Femur (tissue), 1 donor: ENCODE data around the gene TSPOAP1.

ENCODE experiments used
- DNase-seq: peaks from one replicate; pipeline ENCODE4 v3.0.0-alpha.2; 2017

The TSPOAP1 gene

DNA sequence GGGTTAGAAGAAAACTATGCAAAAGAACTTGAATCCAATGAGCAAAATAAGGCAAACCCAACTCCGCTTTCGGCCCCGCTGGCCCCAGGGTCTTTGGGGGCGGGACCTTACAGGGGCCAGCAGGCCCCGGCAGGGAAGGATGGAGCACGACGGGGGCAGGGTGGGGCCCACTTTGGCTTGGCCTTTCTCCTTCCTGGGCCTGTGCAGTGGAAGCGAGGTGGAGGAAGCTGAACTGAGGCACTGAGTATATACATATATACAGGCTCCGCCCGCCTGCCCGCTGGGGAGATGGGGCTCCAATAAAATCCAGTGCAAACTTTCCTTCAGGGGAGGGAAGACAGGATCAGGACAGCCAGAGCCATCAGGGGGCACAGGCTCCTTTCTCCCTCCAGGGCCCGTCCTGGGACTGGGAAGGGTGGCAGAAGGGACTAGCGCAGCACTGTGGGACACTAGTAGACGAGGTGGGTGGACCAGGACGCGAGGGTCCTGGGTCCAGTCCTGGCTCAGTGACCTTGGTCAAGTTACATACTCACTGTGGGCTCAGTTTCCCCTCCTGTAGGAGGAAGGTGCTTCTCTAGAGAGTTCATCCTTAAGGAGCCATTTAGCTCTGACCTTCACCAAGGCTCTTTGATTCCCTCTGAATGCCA lies 27.0 kb downstream of the TSPOAP1 start:
- no peak for DNase-seq

GRCh38 chr17:58300336-58300735 lies 28.3 kb downstream of the TSPOAP1 start:
- no peak for DNase-seq

GRCh38 chr17:58294034-58294433 lies 34.6 kb downstream of the TSPOAP1 start:
- DNase-seq = no peak

GRCh38 chr17:58291246-58291645 lies 37.3 kb downstream of the TSPOAP1 start:
- DNase-seq = no peak

GRCh38 chr17:58289869-58290268 lies 38.7 kb downstream of the TSPOAP1 start:
- no peak for DNase-seq

DNA sequence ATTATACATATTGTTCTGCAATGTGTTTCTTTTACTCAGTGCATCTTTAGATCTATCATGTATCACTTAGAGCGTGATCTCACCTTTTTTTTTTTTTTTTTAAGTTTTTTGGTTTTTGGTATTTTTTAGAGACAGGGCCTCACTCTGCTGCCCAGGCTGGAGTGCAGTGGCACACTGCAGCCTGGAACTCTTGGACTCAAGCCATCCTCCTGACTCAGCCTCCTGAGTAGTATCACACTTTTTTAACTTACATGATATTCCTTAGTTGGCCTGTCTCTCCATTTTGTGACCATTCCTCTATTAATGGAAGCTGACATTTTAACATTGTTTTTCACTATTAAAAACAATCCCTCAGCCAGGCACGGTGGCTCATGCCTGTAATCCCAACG lies 43.2 kb downstream of the TSPOAP1 start:
- no peak for DNase-seq

DNA sequence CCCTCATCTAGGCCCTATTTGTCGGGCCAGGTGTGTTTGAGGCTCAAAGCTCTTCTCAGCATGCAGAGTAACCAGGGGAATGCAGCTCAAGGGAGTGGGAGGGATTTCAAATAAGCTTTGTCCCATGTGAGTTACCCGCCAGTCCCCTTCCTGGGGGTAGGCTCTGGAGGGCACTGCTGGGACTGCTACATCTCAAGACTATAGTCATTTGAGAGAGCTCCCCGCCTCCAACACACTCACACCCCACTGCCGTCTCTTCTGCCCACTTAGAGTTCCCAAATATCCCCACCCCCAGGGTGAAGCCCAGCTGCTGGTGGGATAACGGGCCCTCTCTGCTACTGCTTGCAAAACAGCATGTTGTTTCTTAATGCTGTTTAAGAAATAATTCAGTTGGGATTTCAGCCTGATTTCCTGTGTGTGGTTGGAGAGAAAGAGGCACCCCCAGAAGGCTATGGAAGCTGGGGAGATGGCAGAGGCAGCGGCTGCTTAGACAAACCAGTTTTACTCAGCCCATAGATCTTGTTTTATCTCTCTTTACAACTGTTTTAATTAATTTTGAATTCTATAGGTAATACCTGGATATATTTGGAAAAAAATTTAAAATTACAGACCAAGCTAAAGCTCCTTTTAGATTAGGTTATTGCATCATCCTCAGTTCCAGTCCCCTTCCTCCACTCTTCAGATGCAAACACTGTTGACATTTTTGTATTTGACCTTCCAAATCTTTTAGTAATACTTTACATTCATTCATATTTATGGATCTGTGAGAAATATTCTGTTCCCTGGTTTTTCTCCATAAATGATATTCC lies 43.8 kb downstream of the TSPOAP1 start:
- no peak for DNase-seq

DNA sequence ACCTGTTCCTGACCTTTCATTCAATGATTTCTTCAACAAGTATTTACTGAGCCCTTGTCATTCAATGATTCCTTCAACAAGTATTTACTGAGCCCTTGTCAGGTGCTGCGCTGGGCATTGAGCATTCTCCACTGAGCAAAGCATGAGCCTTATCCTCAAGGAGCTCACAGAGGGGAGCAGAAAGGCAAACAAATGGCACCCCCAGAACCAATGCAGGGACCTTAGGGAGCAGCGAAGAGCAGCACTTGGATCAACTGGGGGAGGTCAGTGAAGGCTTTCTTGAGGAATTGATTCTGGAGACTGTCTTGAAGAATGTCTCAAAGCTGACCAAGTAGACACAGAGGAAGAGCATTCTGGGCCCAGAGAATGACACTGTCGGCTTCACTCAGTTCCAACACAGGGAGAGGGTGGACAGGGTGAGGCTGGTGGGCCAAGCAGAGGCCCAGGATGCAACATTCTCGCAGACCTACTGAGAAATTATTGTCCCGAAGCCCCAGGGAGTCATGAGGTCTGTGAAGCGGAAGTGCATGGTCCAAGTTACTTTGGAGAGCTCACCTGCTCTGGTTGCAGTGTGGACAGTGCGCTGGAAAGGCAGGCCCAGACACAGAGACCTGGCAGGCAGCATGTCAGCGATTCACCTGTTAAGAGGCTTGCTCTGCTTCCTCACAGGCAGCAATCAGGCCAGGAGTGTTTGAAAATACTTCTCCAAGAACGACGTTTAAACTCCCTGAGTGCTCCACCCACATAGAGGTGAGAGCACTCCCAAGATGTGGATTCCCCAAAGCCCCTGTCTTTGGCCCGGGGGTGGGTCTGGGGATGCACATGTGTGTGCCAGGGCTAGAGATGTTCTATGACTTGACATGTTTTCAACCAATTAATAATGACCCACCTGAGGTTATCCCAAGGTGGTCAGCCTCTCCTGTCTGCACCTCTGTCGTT lies 44.7 kb downstream of the TSPOAP1 start:
- no peak for DNase-seq

GRCh38 chr17:58282442-58282841 lies 46.2 kb downstream of the TSPOAP1 start:
- DNase-seq = no peak

- no peak for DNase-seq
Observed at GRCh38 chr17:58281511-58282011, 47.0 kb downstream of the TSPOAP1 start.

GRCh38 chr17:58280480-58281217 lies 47.9 kb downstream of the TSPOAP1 start, which contains the start of gene MPO:
Gene MPO (minus strand): TSS chr17:58280935. CDS start chr17:58280758, 177 bp downstream.
- no peak for DNase-seq

DNA sequence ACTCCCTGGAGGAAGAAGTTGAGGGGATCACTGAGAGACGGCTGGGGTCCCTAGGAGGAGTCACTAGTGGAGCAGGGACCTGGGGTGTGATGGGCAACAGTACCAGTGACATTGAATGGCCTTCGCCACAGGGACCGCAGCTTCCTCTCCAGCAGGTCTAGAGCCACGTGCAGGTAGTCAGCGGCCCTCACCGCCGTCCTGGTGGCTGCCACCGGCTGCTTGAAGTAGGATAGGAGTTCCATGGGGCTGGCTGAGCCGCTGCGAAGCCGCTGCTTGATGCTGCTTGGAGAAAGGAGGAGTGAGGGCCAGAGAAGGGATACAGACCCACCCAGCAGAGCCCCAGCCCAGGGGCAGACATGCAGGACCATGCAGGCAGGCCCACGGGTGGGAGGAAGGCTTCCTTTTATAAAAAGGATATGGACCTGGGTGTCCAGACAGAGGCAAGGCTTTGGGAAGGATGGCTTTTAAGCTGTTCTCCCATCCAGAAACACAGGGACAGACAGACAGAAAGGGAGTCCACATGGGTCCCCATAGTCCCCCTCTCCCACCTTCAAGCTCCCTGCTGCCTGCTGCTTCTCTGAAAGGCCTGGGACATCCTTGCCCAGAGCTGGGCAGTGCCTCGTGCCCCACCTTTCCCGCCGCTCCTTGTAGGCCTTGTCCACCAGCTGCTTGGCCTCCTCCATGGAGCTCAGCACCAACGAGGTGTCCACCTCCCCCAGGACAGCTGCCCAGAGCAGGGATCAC lies 48.7 kb downstream of the TSPOAP1 start:
- DNase-seq = no peak

DNA sequence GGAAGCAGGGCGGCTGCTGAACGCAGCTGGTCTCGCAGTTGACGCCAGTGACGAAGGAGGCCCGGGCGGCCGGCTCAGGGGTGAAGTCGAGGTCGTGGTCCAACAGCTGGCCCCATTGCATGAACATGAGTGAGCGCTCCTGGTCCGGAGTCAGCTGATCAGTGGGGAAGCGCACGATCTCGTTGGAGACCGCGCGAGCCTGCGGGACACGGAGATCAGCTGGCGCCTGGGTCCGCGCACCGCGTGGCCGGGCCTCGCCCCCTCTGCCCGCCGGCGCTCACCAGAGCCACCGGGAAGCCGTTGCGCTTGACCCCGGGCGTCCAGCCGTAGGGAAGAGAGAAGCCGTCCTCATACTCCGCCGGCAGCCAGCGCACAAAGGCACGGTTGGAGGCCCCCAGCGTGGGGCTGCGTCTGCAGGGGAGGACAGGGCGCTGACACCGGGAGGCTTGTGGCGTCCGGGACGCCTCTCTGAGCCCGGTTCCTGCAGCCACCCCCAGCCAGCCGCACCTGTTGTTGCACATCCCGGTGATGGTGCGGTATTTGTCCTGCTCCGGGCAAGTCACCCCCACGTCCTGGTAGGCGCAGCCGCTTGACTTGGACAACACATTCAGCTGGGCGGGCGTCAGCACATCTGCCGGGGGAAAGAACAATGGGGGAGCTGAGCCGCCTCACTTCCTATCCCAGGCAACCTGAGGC lies 49.4 kb downstream of the TSPOAP1 start:
- DNase-seq = peak; percentile 86

DNA sequence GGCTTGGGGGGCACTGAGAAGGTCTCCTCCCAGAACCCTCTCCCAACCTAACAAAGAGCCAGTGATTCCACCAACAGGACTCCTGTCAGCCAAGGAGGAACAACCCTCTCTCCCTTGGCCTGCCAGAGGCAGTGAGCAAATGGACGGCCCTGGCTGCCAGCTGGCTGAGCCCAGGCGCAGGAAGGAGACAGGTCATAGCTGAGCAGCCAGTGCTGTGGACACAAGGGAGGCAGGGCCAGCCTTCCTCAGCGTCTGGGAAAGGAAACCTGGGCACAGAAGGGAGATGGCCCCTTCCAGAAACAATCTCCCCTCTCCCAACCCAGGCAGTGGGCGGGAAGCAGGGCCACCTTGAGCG lies 50.0 kb downstream of the TSPOAP1 start:
- no peak for DNase-seq

GRCh38 chr17:58277802-58278595 lies 50.6 kb downstream of the TSPOAP1 start:
- DNase-seq = no peak

DNA sequence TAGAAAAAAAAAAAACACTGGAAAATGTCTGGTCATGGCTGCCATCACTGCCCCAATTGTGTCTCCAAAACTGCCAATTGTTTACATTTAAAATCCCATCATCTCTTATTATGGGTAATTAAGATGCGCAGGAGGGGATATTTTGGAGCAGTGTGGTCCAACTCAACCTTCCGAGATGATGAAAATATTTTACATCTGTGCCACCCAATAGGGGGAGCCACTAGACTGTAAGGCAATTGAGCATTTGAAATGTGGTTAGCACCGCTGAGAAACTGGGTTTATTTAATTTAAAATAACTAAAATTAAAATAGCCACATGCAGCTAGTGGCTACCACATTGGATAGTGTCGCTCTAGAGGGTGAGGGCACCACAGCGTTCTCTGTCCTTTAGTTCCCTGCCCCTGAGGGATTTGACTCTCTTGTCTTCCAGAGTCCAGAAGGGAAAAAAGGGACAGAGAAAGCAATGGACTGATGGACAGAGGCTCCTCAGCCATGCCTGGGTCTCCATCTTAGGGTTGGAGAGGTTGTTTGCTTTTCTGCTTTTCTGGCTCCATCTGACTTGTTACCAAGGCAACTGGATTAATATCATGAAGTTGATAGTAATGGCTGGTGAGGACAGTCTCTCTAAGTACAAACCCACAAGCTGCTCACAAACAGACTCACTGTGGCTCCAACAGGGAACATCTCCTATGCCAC lies 51.3 kb downstream of the TSPOAP1 start:
- DNase-seq = no peak

DNA sequence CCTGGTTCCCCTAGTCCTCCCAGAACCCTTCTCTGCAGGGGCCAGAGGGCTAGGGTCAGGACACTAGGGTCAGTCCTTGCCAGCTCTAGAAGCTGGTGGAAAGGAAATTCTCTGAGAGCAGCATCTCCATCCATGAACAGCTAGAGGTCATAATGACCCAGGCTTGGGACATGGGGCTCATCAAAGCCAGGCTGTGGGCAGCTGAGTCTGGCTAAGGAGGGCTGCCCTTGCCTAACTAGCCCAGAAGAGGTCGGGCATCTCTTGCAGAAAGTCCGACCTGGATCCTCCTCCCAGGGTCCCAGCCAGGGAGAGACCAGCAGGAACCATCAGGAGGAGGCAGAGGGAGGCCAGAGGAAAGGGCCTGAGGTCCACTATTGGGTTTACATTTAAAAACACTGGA lies 52.2 kb downstream of the TSPOAP1 start:
- no peak for DNase-seq

DNA sequence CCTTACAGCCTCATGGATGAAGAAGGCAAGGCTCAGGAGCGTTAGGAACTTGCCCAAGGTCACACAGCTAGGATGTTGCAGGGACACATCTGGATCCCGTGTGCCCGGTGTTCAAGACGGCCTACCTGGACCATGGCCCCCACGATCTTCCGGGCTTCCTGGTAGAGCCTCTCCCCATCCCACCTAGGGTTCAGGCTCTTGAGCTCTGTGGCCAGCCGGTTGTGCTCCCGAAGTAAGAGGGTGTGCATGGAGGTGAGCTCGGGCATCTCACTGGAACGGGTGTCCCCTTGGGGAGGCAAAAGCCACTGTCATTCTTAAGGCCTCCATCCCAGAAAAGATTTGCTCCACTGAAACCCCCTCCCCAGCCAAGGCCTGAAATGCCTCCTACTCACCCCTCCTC lies 53.2 kb downstream of the TSPOAP1 start:
- no peak for DNase-seq

DNA sequence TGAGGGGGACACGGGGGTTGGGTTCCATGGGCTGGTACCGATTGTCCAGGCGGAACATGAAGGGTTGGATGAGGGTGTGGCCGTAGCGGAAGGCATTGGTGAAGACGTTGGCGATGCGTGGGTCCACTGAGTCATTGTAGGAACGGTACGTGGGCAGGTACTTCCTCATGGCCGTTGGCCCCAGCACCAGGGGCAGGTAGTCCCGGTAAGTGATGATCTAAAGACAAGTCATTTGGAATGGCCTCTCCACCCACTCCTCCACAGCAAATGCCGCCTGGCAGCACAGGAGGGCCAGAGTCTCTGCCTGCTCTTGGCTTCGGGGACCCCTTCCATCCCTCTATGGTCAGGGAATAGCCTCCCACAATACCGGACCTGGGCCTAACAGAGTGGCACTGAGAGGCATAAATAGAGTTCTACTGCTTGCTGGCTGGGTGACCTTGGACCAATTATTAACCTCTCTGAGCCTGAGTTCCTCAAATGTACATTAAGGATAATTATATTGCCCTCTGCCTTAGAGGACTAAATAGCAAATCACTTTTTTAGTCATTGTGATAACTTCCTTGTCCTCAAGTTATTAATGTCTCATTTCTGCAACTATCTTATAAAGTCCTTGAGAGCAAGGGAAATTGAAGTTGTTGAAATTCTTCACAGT lies 55.0 kb downstream of the TSPOAP1 start:
- DNase-seq = no peak
